H9 (cell line): Measurements from ENCODE around the gene SRSF10. TPM values are rescaled to one million over a fixed set of nuclear protein-coding genes. Genes with fewer than 3 reads are reported as not detected.

Experiments
- DNase-seq: peaks from one replicate; pipeline ENCODE4 v3.0.0-alpha.2; 2017
- H2AFZ ChIP-seq: one replicate; pipeline ENCODE4 v1.6.1; 2013; ENCODE audit warnings: mild to moderate bottlenecking, low read length, control low read depth, moderate library complexity
- H2AK5ac ChIP-seq: 2 replicates; pipeline ENCODE4 v1.6.1; 2013; ENCODE audit warnings: low read length, control low read depth, mixed read lengths; ENCODE audit not compliant: insufficient read length
- H2BK120ac ChIP-seq: one replicate; pipeline ENCODE4 v1.6.1; 2013; ENCODE audit warnings: low read depth, mild to moderate bottlenecking, low read length, control low read depth, inconsistent platforms; ENCODE audit not compliant: poor library complexity, severe bottlenecking
- H2BK12ac ChIP-seq: 2 replicates; pipeline ENCODE4 v1.6.1; 2013; ENCODE audit warnings: low read length, control low read depth, mixed read lengths, low read depth; ENCODE audit not compliant: insufficient read length
- H2BK15ac ChIP-seq: 2 replicates; pipeline ENCODE4 v1.6.1; 2013; ENCODE audit warnings: low read depth, low read length, control low read depth
- H2BK20ac ChIP-seq: one replicate; pipeline ENCODE4 v1.6.1; 2013; ENCODE audit warnings: low read depth, mild to moderate bottlenecking, low read length, control low read depth, inconsistent platforms; ENCODE audit not compliant: poor library complexity, severe bottlenecking
- H2BK5ac ChIP-seq: 2 replicates; pipeline ENCODE4 v1.6.1; 2013; ENCODE audit warnings: low read length, control low read depth, mixed read lengths; ENCODE audit not compliant: insufficient read length
- H3K14ac ChIP-seq: 2 replicates; pipeline ENCODE4 v1.6.1; 2013; ENCODE audit warnings: low read length, control low read depth; ENCODE audit not compliant: insufficient read depth
- H3K18ac ChIP-seq: 2 replicates; pipeline ENCODE4 v1.6.1; 2013; ENCODE audit warnings: low read depth, mild to moderate bottlenecking, mixed read lengths, low read length, control low read depth; ENCODE audit not compliant: insufficient read length
- H3K23ac ChIP-seq: 2 replicates; pipeline ENCODE4 v1.6.1; 2013; ENCODE audit warnings: low read length, control low read depth, mixed read lengths, low read depth; ENCODE audit not compliant: insufficient read length
- H3K23me2 ChIP-seq: 2 replicates; pipeline ENCODE4 v1.6.1; 2013; ENCODE audit warnings: low read depth, mild to moderate bottlenecking, mixed read lengths, low read length, control low read depth; ENCODE audit not compliant: insufficient read length, poor library complexity, severe bottlenecking
- H3K27ac ChIP-seq: 2 replicates; pipeline ENCODE4 v1.5.1; 2013; ENCODE audit warnings: low read length, control low read depth, mixed read lengths, low read depth; ENCODE audit not compliant: insufficient read length
- H3K27me3 ChIP-seq: 2 replicates; pipeline ENCODE4 v1.6.1; 2013; ENCODE audit warnings: low read length, control low read depth, inconsistent platforms; ENCODE audit not compliant: insufficient read depth
- H3K4ac ChIP-seq: 2 replicates; pipeline ENCODE4 v1.6.1; 2013; ENCODE audit warnings: low read depth, mild to moderate bottlenecking, control low read depth, inconsistent platforms, low read length, moderate library complexity
- H3K4me1 ChIP-seq: 2 replicates; pipeline ENCODE4 v1.6.1; 2013; ENCODE audit warnings: low read length, control low read depth, inconsistent platforms; ENCODE audit not compliant: insufficient read depth
- H3K4me2 ChIP-seq: 2 replicates; pipeline ENCODE4 v1.6.1; 2013; ENCODE audit warnings: low read length, control low read depth, mixed read lengths; ENCODE audit not compliant: insufficient read length, insufficient read depth
- H3K56ac ChIP-seq: 2 replicates; pipeline ENCODE4 v1.6.1; 2013; ENCODE audit warnings: low read depth, mild to moderate bottlenecking, mixed read lengths, low read length, control low read depth; ENCODE audit not compliant: insufficient read length
- H3K79me1 ChIP-seq: 2 replicates; pipeline ENCODE4 v1.6.1; 2013; ENCODE audit warnings: low read depth, mild to moderate bottlenecking, moderate library complexity, low read length, control low read depth, inconsistent platforms; ENCODE audit not compliant: insufficient read depth, poor library complexity, severe bottlenecking
- H3K79me2 ChIP-seq: 2 replicates; pipeline ENCODE4 v1.6.1; 2013; ENCODE audit warnings: low read length, control low read depth, inconsistent platforms; ENCODE audit not compliant: insufficient read depth
- H3K9ac ChIP-seq: 2 replicates; pipeline ENCODE4 v1.6.1; 2013; ENCODE audit warnings: low read length, control low read depth, mixed read lengths; ENCODE audit not compliant: insufficient read length; ENCODE audit errors: extremely low read depth
- H3K9me3 ChIP-seq: one replicate; pipeline ENCODE4 v1.6.1; 2013; ENCODE audit warnings: low read depth, low read length, inconsistent platforms; ENCODE audit not compliant: control insufficient read depth
- H3T11ph ChIP-seq: one replicate; pipeline ENCODE4 v1.6.1; 2013; ENCODE audit warnings: mild to moderate bottlenecking, low read length, control low read depth, inconsistent platforms
- H4K20me1 ChIP-seq: one replicate; pipeline ENCODE4 v1.6.1; 2013; ENCODE audit not compliant: control insufficient read depth, insufficient read length, insufficient read depth
- H4K5ac ChIP-seq: 2 replicates; pipeline ENCODE4 v1.6.1; 2013; ENCODE audit warnings: low read depth, mild to moderate bottlenecking, mixed read lengths, low read length, control low read depth; ENCODE audit not compliant: insufficient read length
- H4K8ac ChIP-seq: replicated peaks from 2 replicates; pipeline ENCODE4 v1.6.1; 2013; ENCODE audit warnings: low read length, control low read depth, mixed read lengths, low read depth; ENCODE audit not compliant: insufficient read length
- H4K91ac ChIP-seq: 2 replicates; pipeline ENCODE4 v1.6.1; 2013; ENCODE audit warnings: low read depth, mild to moderate bottlenecking, moderate library complexity, mixed read lengths, low read length, control low read depth; ENCODE audit not compliant: insufficient read length
- H3K27ac Mint-ChIP-seq, 3 experiments: 2 replicates in 2 of 3; 3 replicates in 1 of 3; pipeline ENCODE4 v1.8.0; 2020 to 2021; ENCODE audit warnings: mixed read lengths in 3 of 3, mild to moderate bottlenecking in 1 of 3, moderate library complexity in 1 of 3
- H3K27me3 Mint-ChIP-seq: 2 replicates; pipeline ENCODE4 v1.8.0; 2021; ENCODE audit warnings: low read depth, mild to moderate bottlenecking, moderate library complexity, mixed read lengths
- H3K36me3 Mint-ChIP-seq, 3 experiments: 2 replicates in 2 of 3; 3 replicates in 1 of 3; pipeline ENCODE4 v1.8.0; 2020 to 2021; ENCODE audit warnings: low read depth in 3 of 3, mixed read lengths in 3 of 3; ENCODE audit not compliant: insufficient read depth in 1 of 3
- H3K4me1 Mint-ChIP-seq, 2 experiments: 2 replicates each; pipeline ENCODE4 v1.8.0; 2020; ENCODE audit warnings: mixed read lengths in 2 of 2
- H3K4me3 Mint-ChIP-seq, 2 experiments: 2 replicates in 1 of 2; 3 replicates in 1 of 2; pipeline ENCODE4 v1.8.0; 2020 to 2021; ENCODE audit warnings: mild to moderate bottlenecking in 2 of 2, mixed read lengths in 2 of 2, moderate library complexity in 1 of 2
- H3K9me3 Mint-ChIP-seq, 2 experiments: 2 replicates in 1 of 2; 3 replicates in 1 of 2; pipeline ENCODE4 v1.8.0; 2020; ENCODE audit warnings: mild to moderate bottlenecking in 2 of 2, mixed read lengths in 2 of 2, moderate library complexity in 1 of 2
- WGBS: extraction: QIAGEN DNeasy Blood & Tissue Kit; methylation state at CpG from one replicate; pipeline ENCODE4 v1.1.7; 2013; ENCODE audit warnings: missing lambda C conversion rate, low lambda C conversion rate, mixed read lengths; ENCODE audit not compliant: insufficient read length; ENCODE audit errors: extremely low coverage; 5-methylcytosine and 5-hydroxymethylcytosine counted together
- long read RNA-seq: library from polyadenylated mRNA; unstranded; transcript quantifications from one replicate; pipeline ENCODE4 v2.0.0, GENCODE V29; 2020
- total RNA-seq: library from RNA; stranded (reverse); gene quantifications from 2 replicates; pipeline ENCODE4 v1.2.1, GENCODE V29; 2021
- TF ChIP-seq, protein P1 (sequence below): fragments of 200-600 bp; sonication (generic); conservative IDR thresholded peaks from 3 replicates; pipeline ENCODE4 v1.8.0; 2021; ENCODE audit warnings: antibody characterized with exemption, mild to moderate bottlenecking

The SRSF10 gene
- total RNA-seq: 238 and 242 TPM in 2 replicates
- long read RNA-seq, transcript SRSF10-212 (3 exons, 790 nt): major isoform, 12 of 125 reads
- long read RNA-seq, transcript SRSF10-207 (6 exons, 1,808 nt): minor isoform, 6 of 125 reads
- long read RNA-seq, transcript SRSF10-204 (6 exons, 3,487 nt): minor isoform, 6 of 125 reads
- long read RNA-seq, partial matches to known transcripts: 20 of 125 reads
- long read RNA-seq, other reads (novel, unspliced or antisense): 65 of 125 reads

GRCh38 chr1:23979881-23980727 lies at the start of gene SRSF10:
TSS of gene SRSF10 (minus strand) at chr1:23980327. CDS start at chr1:23980255, 72 bp downstream.
- no peak within 1 kb of the TSS; the same call in 1 of the 2 replicates for H2BK15ac ChIP-seq
- peak within 1 kb of the TSS; percentile 57; the same call in 1 of the 2 replicates for H3K4ac ChIP-seq
- H3K36me3 Mint-ChIP-seq: peaks cover 17 to 43% (median 41%) of the 10 kb centered on the region in 3 experiments
- H4K91ac ChIP-seq: peak within 1 kb of the TSS; percentile 98
- H4K5ac ChIP-seq: peak within 1 kb of the TSS; percentile 98
- H4K8ac ChIP-seq: peak within 1 kb of the TSS; percentile 79
- H2BK12ac ChIP-seq: peak within 1 kb of the TSS; percentile 16
- no peak within 1 kb of the TSS for H2AFZ ChIP-seq
- no peak within 1 kb of the TSS for H3K23ac ChIP-seq
- H3K9me3 ChIP-seq: no peaks in the 10 kb centered on the region
- H2AK5ac ChIP-seq: peak within 1 kb of the TSS; percentile 91
- no peaks in the 10 kb centered on the region for H3K27me3 ChIP-seq
- no peaks in the 10 kb centered on the region for H3K23me2 ChIP-seq
- H3K27ac ChIP-seq: peak within 1 kb of the TSS; percentile 98
- H3K79me1 ChIP-seq: no peaks in the 10 kb centered on the region
- H2BK120ac ChIP-seq: peak within 1 kb of the TSS; percentile 90
- H3K9ac ChIP-seq: peak within 1 kb of the TSS; percentile 98
- no CpG with 5 or more reads among the region's 84 CpGs for WGBS
- peak within 1 kb of the TSS; percentile 31 for H3K56ac ChIP-seq
- DNase-seq: peak; percentile 99
- H2BK20ac ChIP-seq: no peak within 1 kb of the TSS
- H3K4me2 ChIP-seq: peak within 1 kb of the TSS; percentile 70
- H3K9me3 Mint-ChIP-seq: peaks cover 0 to 3% of the 10 kb centered on the region in 2 experiments; a peak in 1 of 5 replicates
- peak within 1 kb of the TSS; percentile 8 for H3T11ph ChIP-seq
- H3K14ac ChIP-seq: peak within 1 kb of the TSS; percentile 100
- H3K18ac ChIP-seq: peak within 1 kb of the TSS; percentile 100
- H4K20me1 ChIP-seq: no peaks in the 10 kb centered on the region
- peak within 1 kb of the TSS; percentile 75 for H2BK5ac ChIP-seq
- H3K27me3 Mint-ChIP-seq: peaks cover 1% of the 10 kb centered on the region; the same call in 1 of the 2 replicates
- H3K4me1 Mint-ChIP-seq: peaks cover 34 to 50% of the 10 kb centered on the region in 2 experiments
- peak within 1 kb of the TSS; percentile 92 to 94 for H3K4me3 Mint-ChIP-seq
- peaks cover 44% of the 10 kb centered on the region for H3K79me2 ChIP-seq
- TF ChIP-seq, protein P1, sequence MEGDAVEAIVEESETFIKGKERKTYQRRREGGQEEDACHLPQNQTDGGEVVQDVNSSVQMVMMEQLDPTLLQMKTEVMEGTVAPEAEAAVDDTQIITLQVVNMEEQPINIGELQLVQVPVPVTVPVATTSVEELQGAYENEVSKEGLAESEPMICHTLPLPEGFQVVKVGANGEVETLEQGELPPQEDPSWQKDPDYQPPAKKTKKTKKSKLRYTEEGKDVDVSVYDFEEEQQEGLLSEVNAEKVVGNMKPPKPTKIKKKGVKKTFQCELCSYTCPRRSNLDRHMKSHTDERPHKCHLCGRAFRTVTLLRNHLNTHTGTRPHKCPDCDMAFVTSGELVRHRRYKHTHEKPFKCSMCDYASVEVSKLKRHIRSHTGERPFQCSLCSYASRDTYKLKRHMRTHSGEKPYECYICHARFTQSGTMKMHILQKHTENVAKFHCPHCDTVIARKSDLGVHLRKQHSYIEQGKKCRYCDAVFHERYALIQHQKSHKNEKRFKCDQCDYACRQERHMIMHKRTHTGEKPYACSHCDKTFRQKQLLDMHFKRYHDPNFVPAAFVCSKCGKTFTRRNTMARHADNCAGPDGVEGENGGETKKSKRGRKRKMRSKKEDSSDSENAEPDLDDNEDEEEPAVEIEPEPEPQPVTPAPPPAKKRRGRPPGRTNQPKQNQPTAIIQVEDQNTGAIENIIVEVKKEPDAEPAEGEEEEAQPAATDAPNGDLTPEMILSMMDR: no peak; the same call in 2 of the 3 replicates
- peak within 1 kb of the TSS; percentile 99 for H3K27ac Mint-ChIP-seq
- peaks cover 2% of the 10 kb centered on the region; the same call in 1 of the 2 replicates for H3K4me1 ChIP-seq
